Spinal cord (tissue), 10 donors: ENCODE data around the gene PCDHGA12. TPM values are rescaled to one million over a fixed set of nuclear protein-coding genes. Genes with fewer than 3 reads are reported as not detected.
A peak's percentile ranks its signal among the peaks of the same experiment; 100 is the strongest.
"Not testable (repeated sequence)": the region's sequence is repeated elsewhere in the genome, so short reads cannot be mapped to it uniquely, and the experiment has no call there.

ENCODE experiments used
- DNase-seq, 6 donors: peaks; one replicate each; pipeline versions ENCODE4 v3.0.0 to v3.0.0-alpha.2; 2013 to 2015; ENCODE audit warnings: low spot score in 6 of 6, low read depth in 4 of 6
- H3K27ac ChIP-seq: one replicate; pipeline ENCODE4 v1.5.1; 2013; ENCODE audit warnings: low read depth, low read length, control low read depth
- H3K27me3 ChIP-seq: one replicate; pipeline ENCODE4 v1.6.1; 2013; ENCODE audit warnings: low read length; ENCODE audit not compliant: control insufficient read depth, insufficient read depth
- H3K36me3 ChIP-seq: one replicate; pipeline ENCODE4 v1.6.1; 2013; ENCODE audit warnings: low read length; ENCODE audit not compliant: control insufficient read depth, insufficient read depth
- H3K4me1 ChIP-seq: one replicate; pipeline ENCODE4 v1.6.1; 2013; ENCODE audit warnings: low read length; ENCODE audit not compliant: control insufficient read depth, insufficient read depth
- H3K4me3 ChIP-seq: one replicate; pipeline ENCODE4 v1.5.1; 2013; ENCODE audit warnings: low read depth, low read length, control low read depth
- H3K9me3 ChIP-seq: one replicate; pipeline ENCODE4 v1.6.1; 2013; ENCODE audit warnings: low read length; ENCODE audit not compliant: control insufficient read depth, insufficient read depth
- WGBS: methylation state at CpG from one replicate; pipeline ENCODE4 v1.1.5; 2013; ENCODE audit warnings: missing lambda C conversion rate; ENCODE audit not compliant: insufficient coverage; 5-methylcytosine and 5-hydroxymethylcytosine counted together
- long read RNA-seq, 4 donors: transcript quantifications; one replicate each; lab custom pipeline, GENCODE V29; 2026
- polyA plus RNA-seq, 2 donors: library from polyadenylated mRNA; unstranded; fragments of 120-200 nt; gene quantifications; one replicate each; pipeline ENCODE4 v1.2.1, GENCODE V29; 2013; ENCODE audit not compliant: insufficient read length in 2 of 2
- total RNA-seq, 2 donors: library from RNA; depleted of rRNA in 1 of 2; stranded (reverse); fragments of 120-200 nt in 1 of 2; fragments of >200 nt in 1 of 2; gene quantifications; one replicate each; pipeline versions ENCODE4 v1.2.3 to v1.2.4, GENCODE V29; 2013 to 2014
- donor health status: healthy.

Gene PCDHGA12
- total RNA-seq = 10 to 100 TPM in 1 of 2 donors, 1 to 10 TPM in 1; 8.5 to 10.7 TPM
- polyA plus RNA-seq = 1 to 10 TPM; 8.1 to 8.3 TPM
- long read RNA-seq, donor 1, full-length matches to known transcripts = 2 of 2 reads
- long read RNA-seq, donor 1, partial matches to known transcripts = 0 of 2 reads
- long read RNA-seq, donor 1, other reads (novel, unspliced or antisense) = 0 of 2 reads
- long read RNA-seq, donor 2, full-length matches to known transcripts = 7 of 7 reads
- long read RNA-seq, donor 2, partial matches to known transcripts = 0 of 7 reads
- long read RNA-seq, donor 2, other reads (novel, unspliced or antisense) = 0 of 7 reads
- long read RNA-seq, donor 3, partial matches to known transcripts = 0 of 2 reads
- long read RNA-seq, donor 3, other reads (novel, unspliced or antisense) = 0 of 2 reads
- long read RNA-seq, donor 4, full-length matches to known transcripts = 5 of 5 reads
- long read RNA-seq, donor 4, partial matches to known transcripts = 0 of 5 reads
- long read RNA-seq, donor 4, other reads (novel, unspliced or antisense) = 0 of 5 reads

GRCh38 chr5:141430332-141431113, at the start of gene PCDHGA12:
TSS of gene PCDHGA12 (plus strand) at chr5:141430507. CDS start at chr5:141430760, 253 bp downstream.
- Histone ChIP-seq H3K27ac (no peak within 1 kb of the TSS), H3K27me3 (no peaks in the 10 kb centered on the region), H3K4me1 (peaks cover 17% of the 10 kb centered on the region), H3K9me3 (peaks cover 56% of the 10 kb centered on the region), H3K36me3 (peaks cover 15% of the 10 kb centered on the region), H3K4me3 (peak within 1 kb of the TSS; percentile 5)
- peak in 2 of 6 donors; percentile 39 to 61 for DNase-seq
- 14% methylated on average over 31 of the region's 33 CpGs for WGBS

GRCh38 chr5:141382469-141383294, 47.6 kb upstream of the PCDHGA12 start, which contains the start of gene PCDHGA7:
TSS of gene PCDHGA7 (plus strand) at chr5:141382742. CDS start at chr5:141382900, 158 bp downstream.
- H3K36me3 ChIP-seq = peaks cover 11% of the 10 kb centered on the region
- H3K4me3 ChIP-seq = no peak within 1 kb of the TSS
- DNase-seq = peak in 2 of 6 donors; percentile 9 to 10
- H3K27me3 ChIP-seq = no peaks in the 10 kb centered on the region
- H3K4me1 ChIP-seq = no peaks in the 10 kb centered on the region
- 10% methylated on average over 31 of the region's 37 CpGs for WGBS
- no peak within 1 kb of the TSS for H3K27ac ChIP-seq
- peaks cover 51% of the 10 kb centered on the region for H3K9me3 ChIP-seq

- no peak overlapping the region for H3K4me3 ChIP-seq
- no peak for DNase-seq
- H3K36me3 ChIP-seq = peaks cover 11% of the 10 kb centered on the region
- H3K4me1 ChIP-seq = no peaks in the 10 kb centered on the region
- H3K27ac ChIP-seq = no peak overlapping the region
- H3K27me3 ChIP-seq = no peaks in the 10 kb centered on the region
- H3K9me3 ChIP-seq = peaks cover 53% of the 10 kb centered on the region
- WGBS = 20% methylated on average over 16 of the region's 21 CpGs
Observed at GRCh38 chr5:141383345-141383744, 47.0 kb upstream of the PCDHGA12 start.

GRCh38 chr5:141384471-141385267, 45.6 kb upstream of the PCDHGA12 start:
- no peak for DNase-seq
- Histone ChIP-seq H3K4me1 (no peaks in the 10 kb centered on the region), H3K4me3 (no peak overlapping the region), H3K9me3 (peaks cover 56% of the 10 kb centered on the region), H3K36me3 (peaks cover 16% of the 10 kb centered on the region), H3K27me3 (no peaks in the 10 kb centered on the region), H3K27ac (no peak overlapping the region)
- 44% methylated on average over 40 of the region's 43 CpGs for WGBS

- H3K4me3 ChIP-seq, H3K27ac ChIP-seq, H3K4me1 ChIP-seq, H3K27me3 ChIP-seq: not testable (repeated sequence)
- Histone ChIP-seq H3K9me3 (peaks cover 67% of the 10 kb centered on the region), H3K36me3 (peaks cover 19% of the 10 kb centered on the region)
- 5% methylated on average over 10 of the region's 40 CpGs for WGBS
- peak in 1 of 6 donors; percentile 10 for DNase-seq
Observed at GRCh38 chr5:141387557-141388311, 42.6 kb upstream of the PCDHGA12 start, which contains the start of gene PCDHGB4. TSS of gene PCDHGB4 (plus strand) at chr5:141387698. CDS start at chr5:141387885, 187 bp downstream.

- H3K27me3 ChIP-seq = no peaks in the 10 kb centered on the region
- no peak overlapping the region for H3K4me3 ChIP-seq
- no peaks in the 10 kb centered on the region for H3K4me1 ChIP-seq
- H3K36me3 ChIP-seq = peaks cover 23% of the 10 kb centered on the region
- no peak for DNase-seq
- H3K27ac ChIP-seq = no peak overlapping the region
- WGBS = 40% methylated on average over 3 of the region's 10 CpGs
- H3K9me3 ChIP-seq = peaks cover 68% of the 10 kb centered on the region
Observed at GRCh38 chr5:141388661-141389060, 41.6 kb upstream of the PCDHGA12 start.

- Histone ChIP-seq H3K9me3 (peaks cover 69% of the 10 kb centered on the region), H3K27me3 (no peaks in the 10 kb centered on the region), H3K4me3 (no peak overlapping the region), H3K4me1 (no peaks in the 10 kb centered on the region), H3K27ac (no peak overlapping the region), H3K36me3 (peaks cover 26% of the 10 kb centered on the region)
- WGBS = 27% methylated on average over 77 of the region's 77 CpGs
- DNase-seq = no peak
Observed at GRCh38 chr5:141389153-141390042, 40.9 kb upstream of the PCDHGA12 start.
